ENCODE data around the gene SLC6A20.

GRCh38 chr3:45842851-45843625, 46.7 kb upstream of the SLC6A20 start:
- TF ChIP-seq CTCF (IDR thresholded peaks at IDR 0.05 in 2 of 3, conservative IDR thresholded peaks at IDR 0.05 in 1 of 3; ENCODE audit: borderline replicate concordance in 1 of 3, insufficient read depth in 1 of 3, low read depth in 2 of 3, low read length in 2 of 3), result no peak
- TF ChIP-seq POLR2A (IDR thresholded peaks at IDR 0.05; ENCODE audit: borderline replicate concordance, extremely low read depth, insufficient read depth, insufficient read length), result no peak
- TF ChIP-seq SIN3A (IDR thresholded peaks at IDR 0.05; ENCODE audit: low read depth), result no peak
- TF ChIP-seq ZBTB33 (IDR thresholded peaks at IDR 0.05; ENCODE audit: extremely low read depth, insufficient replicate concordance, low read length), result no peak
- TF ChIP-seq, protein P1, sequence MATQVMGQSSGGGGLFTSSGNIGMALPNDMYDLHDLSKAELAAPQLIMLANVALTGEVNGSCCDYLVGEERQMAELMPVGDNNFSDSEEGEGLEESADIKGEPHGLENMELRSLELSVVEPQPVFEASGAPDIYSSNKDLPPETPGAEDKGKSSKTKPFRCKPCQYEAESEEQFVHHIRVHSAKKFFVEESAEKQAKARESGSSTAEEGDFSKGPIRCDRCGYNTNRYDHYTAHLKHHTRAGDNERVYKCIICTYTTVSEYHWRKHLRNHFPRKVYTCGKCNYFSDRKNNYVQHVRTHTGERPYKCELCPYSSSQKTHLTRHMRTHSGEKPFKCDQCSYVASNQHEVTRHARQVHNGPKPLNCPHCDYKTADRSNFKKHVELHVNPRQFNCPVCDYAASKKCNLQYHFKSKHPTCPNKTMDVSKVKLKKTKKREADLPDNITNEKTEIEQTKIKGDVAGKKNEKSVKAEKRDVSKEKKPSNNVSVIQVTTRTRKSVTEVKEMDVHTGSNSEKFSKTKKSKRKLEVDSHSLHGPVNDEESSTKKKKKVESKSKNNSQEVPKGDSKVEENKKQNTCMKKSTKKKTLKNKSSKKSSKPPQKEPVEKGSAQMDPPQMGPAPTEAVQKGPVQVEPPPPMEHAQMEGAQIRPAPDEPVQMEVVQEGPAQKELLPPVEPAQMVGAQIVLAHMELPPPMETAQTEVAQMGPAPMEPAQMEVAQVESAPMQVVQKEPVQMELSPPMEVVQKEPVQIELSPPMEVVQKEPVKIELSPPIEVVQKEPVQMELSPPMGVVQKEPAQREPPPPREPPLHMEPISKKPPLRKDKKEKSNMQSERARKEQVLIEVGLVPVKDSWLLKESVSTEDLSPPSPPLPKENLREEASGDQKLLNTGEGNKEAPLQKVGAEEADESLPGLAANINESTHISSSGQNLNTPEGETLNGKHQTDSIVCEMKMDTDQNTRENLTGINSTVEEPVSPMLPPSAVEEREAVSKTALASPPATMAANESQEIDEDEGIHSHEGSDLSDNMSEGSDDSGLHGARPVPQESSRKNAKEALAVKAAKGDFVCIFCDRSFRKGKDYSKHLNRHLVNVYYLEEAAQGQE (IDR thresholded peaks at IDR 0.05; ENCODE audit: low read depth), result no peak
- no peak for TF ChIP-seq EZH2phosphoT487 (IDR thresholded peaks at IDR 0.05; ENCODE audit: borderline replicate concordance)
- no peak for TF ChIP-seq ELF1 (IDR thresholded peaks at IDR 0.05; ENCODE audit: borderline replicate concordance, low read depth)
- TF ChIP-seq FOSL1 (IDR thresholded peaks at IDR 0.05; ENCODE audit: low read depth), result no peak
- TF ChIP-seq, protein P2, sequence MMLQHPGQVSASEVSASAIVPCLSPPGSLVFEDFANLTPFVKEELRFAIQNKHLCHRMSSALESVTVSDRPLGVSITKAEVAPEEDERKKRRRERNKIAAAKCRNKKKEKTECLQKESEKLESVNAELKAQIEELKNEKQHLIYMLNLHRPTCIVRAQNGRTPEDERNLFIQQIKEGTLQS (IDR thresholded peaks at IDR 0.05), result no peak
- no peak for TF ChIP-seq POLR2AphosphoS5 (IDR thresholded peaks at IDR 0.05; ENCODE audit: low read depth, low read length)
